GM06990 (cell line): Measurements from ENCODE around the gene ELF5.

ENCODE experiments used
- DNase-seq: peaks from one replicate; pipeline ENCODE4 v3.0.0-alpha.2; 2011; ENCODE audit not compliant: insufficient read length; ENCODE audit errors: extremely low read depth
- H3K27me3 ChIP-seq: replicated peaks from 2 replicates; pipeline ENCODE4 v1.6.0; 2011; ENCODE audit warnings: low read length; ENCODE audit not compliant: control insufficient read depth, insufficient read depth
- H3K36me3 ChIP-seq: 2 replicates; pipeline ENCODE4 v1.5.1; 2011; ENCODE audit warnings: low read length; ENCODE audit not compliant: control insufficient read depth, insufficient read depth
- H3K4me3 ChIP-seq: replicated peaks from 2 replicates; pipeline ENCODE4 v1.5.1; 2011; ENCODE audit warnings: low read depth, mild to moderate bottlenecking, control low read depth, low read length
- TF ChIP-seq, protein P1 (sequence below): IDR thresholded peaks from 2 replicates; pipeline ENCODE4 v1.5.1; 2011; ENCODE audit warnings: low read length, control low read depth, mild to moderate bottlenecking, inconsistent platforms; ENCODE audit not compliant: insufficient read depth, poor library complexity, severe bottlenecking

Gene ELF5

DNA sequence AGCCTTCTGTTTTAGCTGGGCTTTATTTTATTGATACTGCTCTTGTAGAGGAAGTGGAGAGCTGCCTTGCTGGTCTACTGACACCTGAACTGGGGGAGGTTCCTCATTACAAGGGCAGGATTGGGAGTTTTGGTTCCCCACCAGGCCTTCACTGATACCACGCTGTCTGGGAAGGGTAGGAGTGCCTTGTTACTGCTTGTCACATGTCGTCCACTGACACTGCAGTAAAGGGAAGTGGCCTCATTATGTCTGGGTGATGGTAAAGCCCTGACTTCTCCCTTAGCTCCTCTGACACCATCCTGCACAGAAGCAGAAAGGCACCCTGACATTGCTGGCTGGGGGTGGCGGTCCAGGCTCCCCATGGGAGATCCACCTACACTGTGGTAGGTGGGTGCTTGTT is 38.7 kb upstream of the ELF5 start:
- TF ChIP-seq, protein P1, sequence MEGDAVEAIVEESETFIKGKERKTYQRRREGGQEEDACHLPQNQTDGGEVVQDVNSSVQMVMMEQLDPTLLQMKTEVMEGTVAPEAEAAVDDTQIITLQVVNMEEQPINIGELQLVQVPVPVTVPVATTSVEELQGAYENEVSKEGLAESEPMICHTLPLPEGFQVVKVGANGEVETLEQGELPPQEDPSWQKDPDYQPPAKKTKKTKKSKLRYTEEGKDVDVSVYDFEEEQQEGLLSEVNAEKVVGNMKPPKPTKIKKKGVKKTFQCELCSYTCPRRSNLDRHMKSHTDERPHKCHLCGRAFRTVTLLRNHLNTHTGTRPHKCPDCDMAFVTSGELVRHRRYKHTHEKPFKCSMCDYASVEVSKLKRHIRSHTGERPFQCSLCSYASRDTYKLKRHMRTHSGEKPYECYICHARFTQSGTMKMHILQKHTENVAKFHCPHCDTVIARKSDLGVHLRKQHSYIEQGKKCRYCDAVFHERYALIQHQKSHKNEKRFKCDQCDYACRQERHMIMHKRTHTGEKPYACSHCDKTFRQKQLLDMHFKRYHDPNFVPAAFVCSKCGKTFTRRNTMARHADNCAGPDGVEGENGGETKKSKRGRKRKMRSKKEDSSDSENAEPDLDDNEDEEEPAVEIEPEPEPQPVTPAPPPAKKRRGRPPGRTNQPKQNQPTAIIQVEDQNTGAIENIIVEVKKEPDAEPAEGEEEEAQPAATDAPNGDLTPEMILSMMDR, result no peak
- DNase-seq, result no peak
- H3K4me3 ChIP-seq, result no peak overlapping the region
- no peaks in the 10 kb centered on the region for H3K36me3 ChIP-seq
- peaks cover 3% of the 10 kb centered on the region for H3K27me3 ChIP-seq

DNA sequence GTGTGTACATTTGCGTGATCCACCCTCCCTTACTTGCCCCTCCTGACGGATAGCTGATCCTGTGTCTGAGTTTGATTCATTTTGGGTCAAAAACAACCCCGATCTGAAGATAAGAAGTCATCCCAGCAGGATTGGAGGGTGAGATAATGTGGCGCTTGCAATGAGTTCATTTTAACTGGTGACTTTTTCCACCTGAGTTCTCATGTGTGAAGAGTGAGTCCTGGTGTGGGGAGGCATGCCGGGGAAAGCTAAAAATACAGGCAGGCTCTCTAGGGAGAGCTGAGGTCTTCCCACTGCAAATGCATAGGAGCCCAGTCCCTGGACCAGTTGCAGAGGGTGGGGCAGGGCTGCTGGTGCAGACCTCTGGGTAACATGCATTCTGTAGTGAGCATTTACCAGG is 35.7 kb upstream of the ELF5 start:
- Histone ChIP-seq H3K27me3 (peaks cover 3% of the 10 kb centered on the region), H3K36me3 (no peaks in the 10 kb centered on the region), H3K4me3 (no peak overlapping the region)
- DNase-seq, result no peak
- TF ChIP-seq, protein P1, result no peak

DNA sequence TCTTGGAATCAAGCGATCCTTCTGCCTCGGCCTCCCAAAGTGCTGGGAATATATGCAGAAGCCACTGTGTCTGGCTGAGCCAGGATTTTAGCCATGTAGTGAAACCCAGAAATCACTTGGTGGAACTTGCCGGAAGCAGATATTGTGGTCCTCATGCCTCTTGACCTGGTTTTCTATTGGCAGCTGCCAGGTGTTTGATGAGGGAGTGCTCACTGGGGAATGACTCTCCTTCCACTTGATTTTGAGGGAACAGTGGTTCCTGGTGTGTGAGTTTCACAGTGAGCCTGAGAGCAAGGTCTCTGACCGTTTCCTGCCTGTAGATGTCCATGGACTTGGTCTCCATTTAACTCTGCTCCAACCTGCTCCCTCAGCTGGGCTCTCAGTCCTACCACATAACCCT is 34.7 kb upstream of the ELF5 start:
- H3K27me3 ChIP-seq, result peaks cover 3% of the 10 kb centered on the region
- H3K4me3 ChIP-seq, result no peak overlapping the region
- DNase-seq, result no peak
- TF ChIP-seq, protein P1, result no peak
- no peaks in the 10 kb centered on the region for H3K36me3 ChIP-seq

DNA sequence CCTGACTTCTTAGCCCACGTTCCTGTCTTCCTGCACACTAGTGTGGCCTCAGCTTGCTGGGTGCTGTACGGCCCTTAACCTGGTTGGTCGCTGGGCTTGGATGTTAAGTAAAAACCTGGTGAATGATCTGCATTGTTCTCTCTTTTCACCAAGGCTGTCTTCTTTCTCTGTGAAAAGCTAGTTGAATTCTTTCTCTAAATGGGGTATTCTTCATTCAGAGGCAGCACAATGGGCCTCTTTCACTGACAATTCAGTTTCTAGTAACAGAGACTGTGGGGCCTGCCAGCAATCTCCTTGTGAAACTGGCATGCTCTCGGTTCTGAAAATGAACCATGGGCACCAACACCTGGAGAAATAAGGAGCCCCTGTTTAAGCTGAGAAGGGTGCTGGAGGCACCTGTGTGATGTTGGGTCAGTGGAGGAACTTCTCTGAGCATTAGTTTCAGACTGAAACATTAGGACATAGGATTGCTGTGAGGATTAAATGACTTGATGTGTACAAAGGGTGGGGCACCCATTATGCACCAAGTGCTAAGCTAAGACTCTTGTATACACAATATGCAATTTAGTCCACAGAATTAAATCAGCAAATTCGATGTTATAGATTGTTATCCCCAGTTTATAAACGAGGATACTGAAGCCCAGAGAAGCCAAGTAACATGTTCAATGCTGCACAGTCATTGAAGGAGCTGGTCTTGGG is 33.1 kb upstream of the ELF5 start:
- H3K36me3 ChIP-seq, result no peaks in the 10 kb centered on the region
- DNase-seq, result no peak
- TF ChIP-seq, protein P1, result no peak
- H3K4me3 ChIP-seq, result no peak overlapping the region
- H3K27me3 ChIP-seq, result peaks cover 2% of the 10 kb centered on the region

DNA sequence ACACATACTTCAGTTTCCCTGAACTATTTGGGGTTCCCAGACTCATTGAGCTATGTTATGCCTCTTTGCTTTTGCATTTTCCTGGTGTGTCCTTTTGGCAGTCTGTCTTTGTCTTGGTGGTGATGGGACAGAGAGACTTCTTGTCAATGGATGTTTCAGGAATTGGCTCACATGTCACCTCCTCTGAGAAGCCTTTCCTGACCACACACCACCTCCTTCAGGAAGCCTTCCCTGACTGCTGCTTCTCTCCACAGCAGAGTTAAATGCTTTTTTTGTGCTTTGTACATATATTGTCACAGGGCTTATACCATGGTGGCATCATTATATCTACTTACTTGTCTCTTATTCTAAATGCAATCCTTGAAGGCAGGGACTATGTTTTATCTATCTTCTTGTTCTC is 28.5 kb upstream of the ELF5 start:
- Histone ChIP-seq H3K36me3 (no peaks in the 10 kb centered on the region), H3K4me3 (no peak overlapping the region), H3K27me3 (no peaks in the 10 kb centered on the region)
- TF ChIP-seq, protein P1, result no peak
- no peak for DNase-seq

DNA sequence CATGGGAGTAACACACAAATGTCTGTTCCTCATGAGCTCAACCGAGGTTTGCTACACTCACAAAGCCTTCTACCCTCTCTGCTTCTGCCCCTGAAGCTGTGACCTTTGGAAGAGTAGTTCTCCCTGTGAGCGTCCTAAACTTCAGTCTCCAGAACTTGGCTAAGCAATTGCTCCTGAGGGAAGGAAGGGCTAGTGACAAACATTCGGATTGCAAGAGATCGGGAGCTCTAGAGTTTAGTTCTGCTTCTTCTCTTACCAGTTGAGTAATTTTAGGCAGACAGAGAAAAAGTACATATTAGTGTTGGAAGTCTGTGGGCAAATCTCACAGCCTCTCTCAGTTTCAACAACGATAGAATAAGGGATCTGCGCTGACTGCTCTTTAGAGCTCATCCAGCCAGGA is 27.3 kb upstream of the ELF5 start:
- TF ChIP-seq, protein P1, result no peak
- Histone ChIP-seq H3K27me3 (no peaks in the 10 kb centered on the region), H3K4me3 (no peak overlapping the region), H3K36me3 (no peaks in the 10 kb centered on the region)
- DNase-seq, result no peak
